ENCODE data around the gene ACTG1.

GRCh38 chr17:81544281-81544974 is 31.8 kb upstream of the ACTG1 start:
- TF ChIP-seq CTCF (conservative IDR thresholded peaks at IDR 0.05 in 1 of 2, IDR thresholded peaks at IDR 0.05 in 1 of 2; ENCODE audit: extremely low read depth in 1 of 2, insufficient read depth in 1 of 2, low read depth in 1 of 2, low read length in 2 of 2) = no peak
- no peak for TF ChIP-seq EZH2 (IDR thresholded peaks at IDR 0.05; ENCODE audit: borderline replicate concordance, low read length)
